ENCODE measurements around the gene ENAH.

ENAH gene

GRCh38 chr1:225578251-225578977 lies 74.5 kb downstream of the ENAH start:
- no peak overlapping the region for H3K4me3 Mint-ChIP-seq
- H3K27me3 Mint-ChIP-seq, result peaks cover 5% of the 10 kb centered on the region
- no peaks in the 10 kb centered on the region for H3K36me3 Mint-ChIP-seq
- no peak overlapping the region for H3K27ac Mint-ChIP-seq
- peaks cover 5% of the 10 kb centered on the region for H3K4me1 Mint-ChIP-seq
- H3K9me3 Mint-ChIP-seq, result no peaks in the 10 kb centered on the region

- H3K36me3 Mint-ChIP-seq, result no peaks in the 10 kb centered on the region
- H3K27me3 Mint-ChIP-seq, result peaks cover 4% of the 10 kb centered on the region
- H3K27ac Mint-ChIP-seq, result no peak overlapping the region
- peaks cover 5% of the 10 kb centered on the region for H3K4me1 Mint-ChIP-seq
- H3K9me3 Mint-ChIP-seq, result no peaks in the 10 kb centered on the region
- H3K4me3 Mint-ChIP-seq, result no peak overlapping the region
Observed at GRCh38 chr1:225577241-225577640, 75.7 kb downstream of the ENAH start.

GRCh38 chr1:225573216-225573615 lies 79.7 kb downstream of the ENAH start:
- H3K4me3 Mint-ChIP-seq, result no peak overlapping the region
- no peaks in the 10 kb centered on the region for H3K9me3 Mint-ChIP-seq
- H3K4me1 Mint-ChIP-seq, result peaks cover 5% of the 10 kb centered on the region
- no peaks in the 10 kb centered on the region for H3K36me3 Mint-ChIP-seq
- no peak overlapping the region for H3K27ac Mint-ChIP-seq
- H3K27me3 Mint-ChIP-seq, result peaks cover 1% of the 10 kb centered on the region

- Mint-ChIP-seq H3K27ac (no peak overlapping the region), H3K4me1 (peaks cover 5% of the 10 kb centered on the region), H3K36me3 (no peaks in the 10 kb centered on the region), H3K27me3 (peaks cover 1% of the 10 kb centered on the region), H3K4me3 (no peak overlapping the region), H3K9me3 (no peaks in the 10 kb centered on the region)
Observed at GRCh38 chr1:225572422-225572821, 80.5 kb downstream of the ENAH start.

- Mint-ChIP-seq H3K36me3 (no peaks in the 10 kb centered on the region), H3K9me3 (no peaks in the 10 kb centered on the region), H3K27ac (no peak overlapping the region), H3K4me3 (no peak overlapping the region), H3K4me1 (no peaks in the 10 kb centered on the region), H3K27me3 (peaks cover 1% of the 10 kb centered on the region)
Observed at GRCh38 chr1:225567789-225568188, 85.1 kb downstream of the ENAH start.

GRCh38 chr1:225565847-225566246 lies 87.1 kb downstream of the ENAH start:
- H3K36me3 Mint-ChIP-seq, result no peaks in the 10 kb centered on the region
- H3K4me3 Mint-ChIP-seq, result no peak overlapping the region
- no peaks in the 10 kb centered on the region for H3K9me3 Mint-ChIP-seq
- H3K4me1 Mint-ChIP-seq, result no peaks in the 10 kb centered on the region
- H3K27me3 Mint-ChIP-seq, result peaks cover 2% of the 10 kb centered on the region
- no peak overlapping the region for H3K27ac Mint-ChIP-seq

- H3K27ac Mint-ChIP-seq, result no peak overlapping the region
- H3K27me3 Mint-ChIP-seq, result peaks cover 6% of the 10 kb centered on the region
- no peaks in the 10 kb centered on the region for H3K4me1 Mint-ChIP-seq
- no peak overlapping the region for H3K4me3 Mint-ChIP-seq
- no peaks in the 10 kb centered on the region for H3K9me3 Mint-ChIP-seq
- no peaks in the 10 kb centered on the region for H3K36me3 Mint-ChIP-seq
Observed at GRCh38 chr1:225561675-225562074, 91.2 kb downstream of the ENAH start.

GRCh38 chr1:225559902-225560301 lies 93.0 kb downstream of the ENAH start:
- H3K27ac Mint-ChIP-seq, result no peak overlapping the region
- peaks cover 6% of the 10 kb centered on the region for H3K27me3 Mint-ChIP-seq
- H3K36me3 Mint-ChIP-seq, result no peaks in the 10 kb centered on the region
- no peaks in the 10 kb centered on the region for H3K9me3 Mint-ChIP-seq
- no peak overlapping the region for H3K4me3 Mint-ChIP-seq
- no peaks in the 10 kb centered on the region for H3K4me1 Mint-ChIP-seq

GRCh38 chr1:225559326-225559725 lies 93.6 kb downstream of the ENAH start:
- Mint-ChIP-seq H3K27me3 (peaks cover 6% of the 10 kb centered on the region), H3K9me3 (no peaks in the 10 kb centered on the region), H3K36me3 (no peaks in the 10 kb centered on the region)

GRCh38 chr1:225556694-225557093 lies 96.2 kb downstream of the ENAH start:
- H3K36me3 Mint-ChIP-seq, result no peaks in the 10 kb centered on the region
- H3K4me1 Mint-ChIP-seq, result no peaks in the 10 kb centered on the region
- H3K27ac Mint-ChIP-seq, result no peak overlapping the region
- H3K27me3 Mint-ChIP-seq, result peaks cover 5% of the 10 kb centered on the region
- no peak overlapping the region for H3K4me3 Mint-ChIP-seq
- no peaks in the 10 kb centered on the region for H3K9me3 Mint-ChIP-seq

More at GRCh38 chr1:225559326-225559725, 93.6 kb downstream of the ENAH start:
- no peaks in the 10 kb centered on the region for H3K4me1 Mint-ChIP-seq
- H3K4me3 Mint-ChIP-seq, result no peak overlapping the region
- no peak overlapping the region for H3K27ac Mint-ChIP-seq

GRCh38 chr1:225555821-225556220 lies 97.1 kb downstream of the ENAH start:
- Mint-ChIP-seq H3K9me3 (no peaks in the 10 kb centered on the region), H3K27ac (no peak overlapping the region), H3K4me3 (no peak overlapping the region), H3K36me3 (no peaks in the 10 kb centered on the region), H3K27me3 (peaks cover 5% of the 10 kb centered on the region), H3K4me1 (no peaks in the 10 kb centered on the region)

GRCh38 chr1:225554216-225554812 lies 98.6 kb downstream of the ENAH start:
- peaks cover 1% of the 10 kb centered on the region for H3K27me3 Mint-ChIP-seq
- no peaks in the 10 kb centered on the region for H3K9me3 Mint-ChIP-seq
- H3K4me3 Mint-ChIP-seq, result no peak overlapping the region
- H3K27ac Mint-ChIP-seq, result no peak overlapping the region
- no peaks in the 10 kb centered on the region for H3K36me3 Mint-ChIP-seq
- no peaks in the 10 kb centered on the region for H3K4me1 Mint-ChIP-seq

GRCh38 chr1:225549821-225550220 lies 103.1 kb downstream of the ENAH start:
- Mint-ChIP-seq H3K4me1 (peaks cover 6% of the 10 kb centered on the region), H3K36me3 (no peaks in the 10 kb centered on the region), H3K4me3 (no peak overlapping the region), H3K27ac (no peak overlapping the region), H3K9me3 (no peaks in the 10 kb centered on the region), H3K27me3 (no peaks in the 10 kb centered on the region)

- Mint-ChIP-seq H3K27ac (no peak overlapping the region), H3K4me3 (no peak overlapping the region), H3K27me3 (no peaks in the 10 kb centered on the region), H3K36me3 (no peaks in the 10 kb centered on the region), H3K4me1 (peaks cover 6% of the 10 kb centered on the region), H3K9me3 (no peaks in the 10 kb centered on the region)
Observed at GRCh38 chr1:225548140-225548857, 104.6 kb downstream of the ENAH start.

- no peaks in the 10 kb centered on the region for H3K36me3 Mint-ChIP-seq
- no peaks in the 10 kb centered on the region for H3K9me3 Mint-ChIP-seq
- H3K27me3 Mint-ChIP-seq, result no peaks in the 10 kb centered on the region
- H3K4me3 Mint-ChIP-seq, result no peak overlapping the region
- no peak overlapping the region for H3K27ac Mint-ChIP-seq
- peaks cover 6% of the 10 kb centered on the region for H3K4me1 Mint-ChIP-seq
Observed at GRCh38 chr1:225545649-225546048, 107.3 kb downstream of the ENAH start.

- H3K27me3 Mint-ChIP-seq, result no peaks in the 10 kb centered on the region
Observed at GRCh38 chr1:225544924-225545323, 108.0 kb downstream of the ENAH start.

More at GRCh38 chr1:225544924-225545323, 108.0 kb downstream of the ENAH start:
- Mint-ChIP-seq H3K27ac (no peak overlapping the region), H3K4me3 (no peak overlapping the region), H3K36me3 (no peaks in the 10 kb centered on the region), H3K4me1 (peaks cover 6% of the 10 kb centered on the region), H3K9me3 (no peaks in the 10 kb centered on the region)
